GM12801 (cell line): ENCODE measurements around the gene NKAIN2.

Experiments
- CTCF ChIP-seq: IDR thresholded peaks from one replicate; pipeline ENCODE4 v1.5.1; 2011; ENCODE audit warnings: control low read depth; ENCODE audit not compliant: insufficient read length; ENCODE audit errors: extremely low read depth

Gene NKAIN2

DNA sequence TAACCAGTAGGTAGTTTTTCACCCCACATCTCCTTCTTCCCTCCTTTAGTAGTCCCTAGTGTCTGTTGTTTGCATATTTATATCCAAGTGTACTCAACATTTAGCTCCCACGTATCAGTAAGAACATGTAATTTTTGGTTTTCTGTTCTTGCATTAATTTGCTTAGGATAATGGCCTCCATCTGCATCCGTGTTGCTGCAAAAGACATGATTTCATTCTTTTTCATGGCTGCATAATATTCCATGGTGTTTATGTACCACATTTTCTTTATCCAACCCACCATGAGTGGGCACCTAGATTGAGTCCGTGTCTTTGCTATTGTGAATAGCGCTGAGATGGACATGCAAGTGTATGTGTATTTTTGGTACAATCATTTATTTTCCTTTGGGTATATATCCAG lies 306.8 kb downstream of the NKAIN2 start:
- no peak for TF ChIP-seq CTCF

DNA sequence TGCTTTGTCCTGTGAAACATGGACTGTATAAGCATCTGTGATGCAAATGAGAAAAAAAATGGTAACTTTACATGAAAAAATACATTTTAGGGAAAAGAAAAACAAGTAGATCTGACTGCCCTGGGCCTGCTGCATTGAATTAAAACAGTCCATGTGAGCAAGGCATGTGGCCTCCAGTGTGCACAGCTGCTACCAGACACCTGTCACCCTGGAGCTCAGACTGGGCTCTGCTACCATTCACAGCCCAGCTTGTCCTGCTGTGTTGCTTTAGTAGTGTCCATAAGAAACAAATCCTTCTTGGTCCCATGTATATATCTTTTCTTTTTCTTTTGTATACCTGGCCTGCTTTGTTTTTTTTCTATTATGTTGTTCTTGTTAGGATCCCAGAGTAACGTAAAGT lies 315.9 kb downstream of the NKAIN2 start:
- no peak for TF ChIP-seq CTCF

DNA sequence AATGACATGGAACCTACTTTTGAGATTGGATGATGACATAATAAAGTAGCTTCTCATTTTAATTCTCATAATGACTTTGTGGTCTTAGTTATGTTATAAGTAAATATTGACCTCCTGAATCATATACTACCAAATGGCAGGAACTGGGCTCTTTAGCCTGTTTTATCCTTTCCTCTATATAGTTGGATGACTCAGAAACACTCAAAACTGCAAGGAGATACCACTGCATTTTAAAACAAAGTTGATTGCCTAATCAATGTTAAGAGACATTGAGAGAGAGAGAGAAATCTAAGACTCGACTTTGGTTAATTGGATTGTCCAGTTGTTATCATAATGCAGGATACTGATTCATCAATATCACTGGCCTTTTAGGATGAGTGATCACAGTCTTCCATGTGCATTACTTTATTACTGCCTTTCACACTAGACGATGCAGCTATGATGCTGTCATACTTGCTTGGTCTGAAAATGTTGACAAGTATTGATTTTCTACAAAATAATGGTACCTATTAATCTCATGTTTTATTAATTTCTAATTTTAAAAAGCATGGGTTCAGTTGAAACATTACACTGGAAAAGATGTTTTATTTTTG lies 320.0 kb downstream of the NKAIN2 start:
- no peak for TF ChIP-seq CTCF

DNA sequence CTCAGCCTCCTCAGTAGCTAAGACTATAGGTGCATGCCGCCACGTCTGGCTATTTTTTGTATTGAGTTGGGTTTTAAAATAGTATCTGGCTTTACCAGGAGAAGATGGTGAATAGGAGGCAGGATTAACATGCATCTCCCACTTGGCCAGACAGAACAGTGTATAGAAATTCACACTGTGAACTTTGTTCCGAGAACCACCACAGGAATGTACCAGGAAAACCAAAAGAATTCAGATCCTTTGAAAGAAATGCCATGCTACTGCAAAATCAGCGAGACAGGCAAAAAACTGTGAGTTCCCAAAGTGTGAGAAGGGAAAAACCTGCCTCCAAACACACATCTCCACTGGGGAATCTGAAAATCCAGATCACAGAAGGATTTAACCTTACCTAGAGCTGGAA lies 327.6 kb downstream of the NKAIN2 start:
- TF ChIP-seq CTCF, result no peak

DNA sequence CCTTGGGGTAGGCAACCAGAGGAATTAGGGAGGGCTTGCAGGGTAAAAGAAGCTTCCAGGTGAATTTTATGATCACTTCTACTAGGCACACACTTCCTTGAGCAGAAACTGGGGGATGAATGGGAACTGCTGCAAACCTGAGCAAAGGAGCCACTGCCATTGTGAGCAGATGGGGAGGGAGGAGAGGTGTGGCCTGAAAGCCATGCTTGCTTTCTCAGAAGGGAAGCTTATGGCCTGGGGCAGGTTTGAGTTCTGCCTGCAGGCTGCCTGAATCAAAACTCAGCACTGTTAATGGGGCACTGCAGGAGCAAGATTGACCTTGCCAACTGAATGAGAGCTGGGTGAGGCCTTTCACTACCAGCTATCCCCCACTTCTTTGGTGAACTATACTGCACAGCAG lies 328.1 kb downstream of the NKAIN2 start:
- no peak for TF ChIP-seq CTCF

- no peak for TF ChIP-seq CTCF
Observed at GRCh38 chr6:124132256-124132655, 328.6 kb downstream of the NKAIN2 start.

DNA sequence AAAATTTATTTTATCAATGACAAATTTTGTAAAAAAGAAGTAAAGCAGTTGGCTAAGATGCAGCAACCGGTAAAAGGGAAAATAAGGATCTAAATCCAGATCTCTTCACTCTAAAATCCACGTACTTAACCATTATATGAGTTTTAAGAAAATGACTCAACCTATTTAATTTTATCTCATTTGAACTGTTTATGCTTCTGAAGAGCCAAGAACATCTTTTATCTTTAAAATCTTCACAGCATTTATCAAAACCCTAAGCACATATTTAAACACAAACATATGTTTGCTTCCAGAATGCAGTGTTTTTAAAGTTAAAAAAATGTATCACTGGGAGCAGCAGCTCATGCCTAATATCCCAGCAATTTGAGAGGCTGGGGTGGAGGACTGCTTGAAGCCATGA lies 339.2 kb downstream of the NKAIN2 start:
- no peak for TF ChIP-seq CTCF
